K562 (cell line): ENCODE results near the gene DDX51. TPM values are rescaled to one million over a fixed set of nuclear protein-coding genes. Genes with fewer than 3 reads are reported as not detected.

ENCODE experiments used
- ATAC-seq: fragments of 200-7000 bp; cut with Tn5 transposase; 3 replicates; pipeline ENCODE4 v1.9.1; 2020; ENCODE audit warnings: moderate library complexity
- BruUV-seq: library from RNA; stranded (reverse); fragments of 400-500 nt; replicated peaks from 2 replicates; lab custom pipeline; 2021; lab: Mats Ljungman, UMichigan
- CTCF ChIA-PET: fragments of 300-600 bp; formaldehyde crosslinking; extraction: SDS; loops from one replicate; lab custom pipeline; 2021; ENCODE audit warnings: low intra/inter-chr PET ratio; lab: Yijun Ruan, JAX
- POLR2A ChIA-PET: fragments of 300-600, 350-650 bp; sonication (Branson Sonifier 250); formaldehyde crosslinking; extraction: SDS; loops from one replicate; lab custom pipeline; 2021; ENCODE audit warnings: antibody characterized with exemption, inconsistent platforms; lab: Yijun Ruan, JAX
- DNase-seq, 4 experiments: peaks; one replicate each; pipeline versions ENCODE4 v3.0.0 to v3.0.0-alpha.2; 2011 to 2018; ENCODE audit warnings: low spot score in 3 of 4, mixed read lengths in 3 of 4; ENCODE audit errors: extremely low read depth in 1 of 4
- FAIRE-seq: peaks from 2 replicates; lab custom pipeline; 2011; peaks lifted over from hg19 to GRCh38; lab: Jason Lieb, UNC
- H2AFZ ChIP-seq: 2 replicates; pipeline ENCODE4 v1.6.0; 2011; ENCODE audit warnings: low read depth, low read length, control low read depth, inconsistent platforms
- H3K27ac ChIP-seq: fragments of 200-600 bp; 3 replicates; pipeline ENCODE4 v1.8.0; 2011; ENCODE audit warnings: low read depth, mild to moderate bottlenecking, control low read depth, inconsistent platforms, low read length, moderate library complexity, mixed read lengths; ENCODE audit errors: extremely low read depth
- H3K27me3 ChIP-seq, 2 experiments: fragments of 300-600 bp in 1 of 2; 2 replicates in 1 of 2; 3 replicates in 1 of 2; pipeline versions ENCODE4 v1.6.0 to v1.8.0; 2011; ENCODE audit warnings: inconsistent platforms in 2 of 2, low read length in 2 of 2, mild to moderate bottlenecking in 1 of 2, mixed read lengths in 1 of 2, moderate library complexity in 1 of 2; ENCODE audit not compliant: control insufficient read depth in 2 of 2, insufficient read depth in 2 of 2
- H3K36me3 ChIP-seq: fragments of 300-600 bp; 3 replicates; pipeline ENCODE4 v1.8.0; 2011; ENCODE audit warnings: mild to moderate bottlenecking, low read length, inconsistent platforms; ENCODE audit not compliant: control insufficient read depth, insufficient read depth
- H3K4me1 ChIP-seq, 2 experiments: fragments of 200-600 bp in 1 of 2; replicated peaks in 1 of 2; 2 replicates in 1 of 2; 3 replicates in 1 of 2; pipeline versions ENCODE4 v1.5.1 to v1.8.0; 2011; ENCODE audit warnings: inconsistent platforms in 2 of 2, low read length in 2 of 2, mild to moderate bottlenecking in 1 of 2, mixed read lengths in 1 of 2, moderate library complexity in 1 of 2; ENCODE audit not compliant: control insufficient read depth in 2 of 2, insufficient read depth in 2 of 2
- H3K4me2 ChIP-seq: 2 replicates; pipeline ENCODE4 v1.6.1; 2011; ENCODE audit warnings: low read length, control low read depth, inconsistent platforms, mixed read lengths; ENCODE audit not compliant: insufficient read depth
- H3K4me3 ChIP-seq: fragments of 200-600 bp; sonication (generic), shearing (Covaris generic); 2 replicates; pipeline ENCODE4 v1.5.1; 2016; ENCODE audit warnings: control low read depth, inconsistent platforms
- H3K79me2 ChIP-seq: fragments of 200-600 bp; 3 replicates; pipeline ENCODE4 v1.8.0; 2011; ENCODE audit warnings: low read length, inconsistent platforms; ENCODE audit not compliant: control insufficient read depth, insufficient read depth
- H3K9ac ChIP-seq, 2 experiments: 2 replicates each; pipeline versions ENCODE4 v1.6.0 to v1.6.1; 2011; ENCODE audit warnings: low read depth in 2 of 2, low read length in 2 of 2, control low read depth in 1 of 2, inconsistent platforms in 1 of 2, mild to moderate bottlenecking in 1 of 2, mixed read lengths in 1 of 2; ENCODE audit not compliant: insufficient read depth in 1 of 2
- H3K9me1 ChIP-seq: one replicate; pipeline ENCODE4 v1.6.0; 2011; ENCODE audit warnings: inconsistent platforms, mild to moderate bottlenecking, low read length, moderate library complexity; ENCODE audit not compliant: control insufficient read depth, insufficient read depth
- H3K9me3 ChIP-seq: replicated peaks from 2 replicates; pipeline ENCODE4 v1.5.1; 2011; ENCODE audit warnings: low read depth, low read length, inconsistent platforms; ENCODE audit not compliant: control insufficient read depth, insufficient read depth
- H4K20me1 ChIP-seq: replicated peaks from 2 replicates; pipeline ENCODE4 v1.6.1; 2011; ENCODE audit warnings: low read length, inconsistent platforms, mixed read lengths; ENCODE audit not compliant: control insufficient read depth, insufficient read depth
- EZH2 ChIP-seq: IDR thresholded peaks from 2 replicates; pipeline ENCODE4 v1.6.1; 2012; ENCODE audit warnings: low read depth, mild to moderate bottlenecking, inconsistent platforms, low read length, borderline replicate concordance
- NR1H2 ChIP-seq: sonication (generic); formaldehyde crosslinking; IDR thresholded peaks from 2 replicates; pipeline ENCODE4 v1.4.0; 2020; ENCODE audit warnings: mild to moderate bottlenecking, missing genetic modification reagents
- RERE ChIP-seq: sonication (generic); formaldehyde crosslinking; IDR thresholded peaks from 2 replicates; pipeline ENCODE4 v1.8.0; 2023; ENCODE audit warnings: missing genetic modification reagents, mild to moderate bottlenecking, borderline replicate concordance
- ZNF146 ChIP-seq: IDR thresholded peaks from one replicate; pipeline ENCODE4 v1.6.1; 2018; ENCODE audit warnings: missing compliant biosample characterization; ENCODE audit not compliant: unreplicated experiment
- WGBS: fragments of 100-300 bp; shearing (Covaris generic); methylation state at CpG from one replicate; pipeline ENCODE4 v1.1.6; 2016; ENCODE audit warnings: low coverage, mixed read lengths; ENCODE audit not compliant: insufficient coverage; ENCODE audit errors: missing lambda C conversion rate; 5-methylcytosine and 5-hydroxymethylcytosine counted together
- in situ Hi-C: fragments of 300-500 bp; cut with MboI; formaldehyde crosslinking; loops from 4 replicates; pipeline ENCODE4 v1.15.0; 2018; ENCODE audit warnings: inconsistent platforms, mixed read lengths
- intact Hi-C: fragments of 100-400 bp; cut with micrococcal nuclease; formaldehyde crosslinking; loops from 2 replicates; pipeline ENCODE4 v1.14.2; 2022
- polyA plus RNA-seq, 8 experiments: library from polyadenylated mRNA; depleted of rRNA in 4 of 8; stranded (reverse) in 5 of 8; unstranded in 3 of 8; fragments of >200 nt; fragmentation: Nextera tagmentation in 2 of 8; fragmentation: Illumina TruSeq in 1 of 8; extraction: Ambion mirVana in 2 of 8; extraction: Trizol in 1 of 8; gene quantifications; 2 replicates each; pipeline versions ENCODE4 v1.2.1 to v1.2.3, GENCODE V29; 2011 to 2014; ENCODE audit warnings: inconsistent platforms in 1 of 8, missing spikeins in 1 of 8
- total RNA-seq, 7 experiments: library from RNA; depleted of rRNA in 6 of 7; stranded (reverse); fragments of >200 nt in 6 of 7; fragmentation: Illumina TruSeq in 2 of 7; extraction: Trizol in 2 of 7; gene quantifications; 2 replicates each; pipeline versions ENCODE4 v1.2.1 to v1.2.3, GENCODE V29; 2011 to 2021; ENCODE audit warnings: low replicate concordance in 1 of 7

DDX51 gene
- total and polyA plus RNA-seq, 9 of the 15 experiments (the other 6 are each of a cell fraction or from before 2014, with no cell fraction given), result 1.1 to 35.9 (median 12.4) TPM

GRCh38 chr12:132146772-132147422 is 2.8 kb upstream of the DDX51 start:
- FAIRE-seq, result no peak
- Histone ChIP-seq H3K36me3 (peaks cover 55% of the 10 kb centered on the region; the same call in 2 of the 3 replicates), H3K9me3 (no peaks in the 10 kb centered on the region), H3K4me3 (no peak overlapping the region), H3K27ac (no peak overlapping the region), H3K9me1 (peaks cover 4% of the 10 kb centered on the region), H2AFZ (no peak overlapping the region), H4K20me1 (no peaks in the 10 kb centered on the region), H3K4me2 (no peak overlapping the region), H3K4me1 (peaks cover 11 to 46% of the 10 kb centered on the region in 2 experiments; a peak in 4 of 5 replicates), H3K79me2 (peaks cover 57% of the 10 kb centered on the region), H3K9ac (peak overlapping the region in 1 of 2 experiments; percentile 26; a peak in 1 of 4 replicates), H3K27me3 (no peaks in the 10 kb centered on the region)
- no TSS peak for BruUV-seq
- POLR2A ChIA-PET, result interaction anchor here (0.5 kb wide), 2 partner anchors 194 to 291 kb away, joined by 3 to 4 read pairs; no protein-coding TSS in a partner anchor
- 96% methylated on average over 19 of the region's 19 CpGs for WGBS
- no peak for DNase-seq
- CTCF ChIA-PET, result no interaction called here
- no peak for ATAC-seq
- TF ChIP-seq EZH2, result no peak
- no peak for TF ChIP-seq NR1H2 (CRISPR knock-in tag)
- no peak for TF ChIP-seq ZNF146 (CRISPR knock-in tag)
- no peak for TF ChIP-seq RERE
- intact Hi-C loops, result no loop called here
- in situ Hi-C loops, result no loop called here
